AG20443 (cell line): ENCODE measurements around the gene DNER.

Experiments used
- DNase-seq: peaks from one replicate; pipeline ENCODE4 v3.0.0; 2012; ENCODE audit warnings: low spot score, mixed read lengths

DNER gene

GRCh38 chr2:229666811-229667210 is 47.5 kb downstream of the DNER start:
- DNase-seq, result no peak

DNA sequence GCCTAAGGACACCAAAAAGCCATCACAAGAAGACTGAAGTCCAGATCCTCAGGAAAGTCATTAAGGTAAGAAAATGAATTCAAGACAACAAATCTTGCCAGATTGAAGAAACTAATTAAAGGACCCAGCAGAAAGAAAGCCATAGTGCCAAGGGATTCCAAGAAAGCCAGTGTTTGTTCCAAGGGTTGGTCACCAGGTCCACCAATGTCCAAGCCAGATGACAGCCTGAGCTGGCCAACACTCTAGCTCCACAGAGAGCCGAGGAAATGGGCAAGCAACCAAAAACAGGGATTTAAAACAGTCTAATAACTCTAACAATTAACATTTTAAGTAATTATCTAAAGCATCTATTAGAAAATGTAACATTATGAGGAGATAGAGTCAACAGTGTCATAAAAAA is 49.2 kb downstream of the DNER start:
- no peak for DNase-seq

- DNase-seq, result no peak
Measured at GRCh38 chr2:229661478-229661877, 52.9 kb downstream of the DNER start.

- DNase-seq, result no peak
Measured at GRCh38 chr2:229660951-229661350, 53.4 kb downstream of the DNER start.

DNA sequence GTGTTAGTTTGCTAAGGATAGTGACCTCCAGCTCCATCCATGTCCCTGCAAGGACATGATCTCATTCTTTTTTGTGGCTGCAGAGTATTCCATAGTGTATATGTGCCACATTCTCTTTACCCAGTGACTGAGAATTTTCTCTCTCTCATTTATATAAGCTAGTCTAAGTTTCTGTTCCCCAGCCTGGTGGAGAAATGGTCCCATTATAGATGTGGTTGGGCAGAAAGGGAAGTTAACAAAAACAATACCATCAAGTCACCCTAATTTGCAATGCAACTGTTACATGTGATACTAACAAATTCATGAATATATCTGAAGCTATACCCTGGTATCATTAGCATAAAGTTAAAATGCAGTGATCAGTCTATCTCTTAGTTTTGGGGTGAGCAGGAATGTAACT is 54.0 kb downstream of the DNER start:
- DNase-seq, result no peak

DNA sequence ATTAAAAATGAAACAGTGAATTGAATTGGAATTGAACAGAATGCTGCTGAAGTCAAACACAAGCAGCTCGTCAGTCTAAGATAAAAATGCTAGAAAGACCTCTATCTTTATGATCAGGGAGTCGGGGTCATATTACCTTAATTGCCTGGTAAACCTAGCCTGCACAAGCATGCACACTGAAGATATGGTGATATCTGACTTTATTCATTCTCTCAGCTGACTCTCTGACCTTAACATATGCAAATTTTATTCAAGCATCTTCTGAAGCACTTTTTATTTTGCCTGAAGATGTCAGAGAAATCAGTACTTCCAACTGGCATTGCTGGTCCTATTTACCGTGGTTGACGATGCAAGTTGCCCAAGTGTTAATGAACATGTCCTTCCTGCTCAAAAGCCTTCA is 56.4 kb downstream of the DNER start:
- no peak for DNase-seq

- DNase-seq, result no peak
Measured at GRCh38 chr2:229654437-229654836, 59.9 kb downstream of the DNER start.

DNA sequence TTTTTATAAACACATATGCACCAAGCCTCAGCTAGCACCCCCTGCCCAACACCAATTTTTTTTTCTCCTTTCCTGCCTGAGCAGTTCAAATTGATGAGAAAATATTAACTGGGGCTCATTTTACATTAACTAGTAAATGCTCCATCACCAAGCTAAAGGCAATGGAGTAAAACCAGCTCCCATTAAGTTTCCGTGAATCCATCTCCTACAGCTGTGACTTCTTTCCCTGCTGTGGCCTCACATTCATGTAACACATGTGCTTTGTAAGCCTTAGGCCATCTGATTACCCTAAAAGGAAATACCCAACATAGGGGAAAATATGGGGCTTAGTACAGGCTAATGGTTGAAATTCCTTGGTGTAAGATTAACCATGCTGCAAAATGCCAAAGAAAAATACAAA is 60.8 kb downstream of the DNER start:
- no peak for DNase-seq

DNA sequence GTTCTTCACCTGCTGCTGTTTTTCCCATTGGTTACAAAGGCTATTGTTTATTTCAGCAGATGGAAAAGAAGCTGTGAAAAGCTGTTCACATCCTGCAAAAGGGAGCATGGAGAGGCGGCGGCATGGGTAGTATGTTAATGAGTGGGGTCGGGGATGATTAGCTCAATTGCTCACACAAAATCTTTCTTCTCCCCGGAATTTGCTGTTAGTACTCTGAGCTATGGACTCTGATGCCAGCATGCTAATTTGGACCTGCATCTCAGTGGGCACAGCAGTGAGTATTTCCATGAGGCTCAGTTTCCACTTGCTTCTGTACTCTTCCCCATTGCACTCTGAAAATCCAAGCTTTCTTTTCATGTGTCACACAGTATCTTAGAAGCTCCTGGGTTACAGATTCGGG is 61.6 kb downstream of the DNER start:
- DNase-seq, result no peak

DNA sequence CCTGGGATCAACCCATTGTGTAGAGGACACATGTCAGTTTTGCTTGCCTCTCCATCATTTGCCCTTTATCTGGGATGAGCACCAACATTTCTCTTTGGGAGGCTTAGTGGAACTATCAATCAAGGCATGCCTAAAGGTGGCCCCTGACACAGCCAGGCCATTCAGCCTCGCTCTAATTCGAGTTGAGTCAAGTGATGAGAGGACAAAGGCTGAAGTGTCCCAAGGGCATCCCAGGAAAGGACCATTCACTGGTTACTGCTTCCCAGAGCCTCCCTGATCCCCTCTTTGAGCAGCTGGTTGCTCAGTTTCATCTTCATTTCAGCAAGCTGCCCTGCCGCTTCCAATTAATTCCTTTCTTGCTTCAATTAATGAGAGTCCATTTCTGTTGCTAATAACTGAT is 63.5 kb downstream of the DNER start:
- DNase-seq, result no peak

DNA sequence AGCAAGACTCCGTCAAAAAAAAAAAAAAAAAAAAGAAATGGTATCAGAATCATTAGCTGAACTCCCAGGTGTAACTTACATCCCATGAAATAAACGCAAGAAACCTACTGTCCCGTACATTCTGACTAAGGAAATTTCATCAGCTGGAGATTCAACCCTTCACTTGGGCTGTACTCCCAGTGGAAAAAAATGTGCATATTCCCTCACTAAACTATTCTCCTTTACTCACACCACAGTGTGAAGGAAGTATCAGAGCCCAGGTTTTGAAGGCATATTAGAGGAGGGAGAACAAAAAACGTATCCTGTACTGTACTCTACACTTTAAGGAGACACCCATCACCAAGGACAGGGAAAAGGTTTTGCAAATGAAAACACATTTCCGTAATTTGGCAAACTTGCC is 64.3 kb downstream of the DNER start:
- no peak for DNase-seq

GRCh38 chr2:229646186-229646723 is 68.1 kb downstream of the DNER start:
- DNase-seq, result no peak

DNA sequence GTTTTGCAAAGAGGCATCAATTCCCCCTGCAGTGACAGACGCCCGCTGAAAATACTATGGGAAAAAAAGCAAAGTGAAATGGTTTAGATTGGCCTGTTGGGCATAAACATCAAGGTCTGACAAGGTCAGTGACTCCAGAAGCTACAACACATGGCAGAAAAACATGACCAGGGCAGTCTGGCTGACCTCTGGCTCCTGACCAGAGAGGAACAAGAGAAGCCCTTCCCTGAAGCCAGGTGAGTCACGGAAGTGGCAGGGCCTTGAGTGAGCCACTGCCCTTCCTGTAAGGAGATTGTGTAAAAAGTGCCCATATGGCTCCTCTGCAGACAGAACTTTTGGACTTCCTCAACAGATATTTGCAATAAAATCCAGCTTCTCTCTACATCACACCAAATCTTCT is 72.0 kb downstream of the DNER start:
- no peak for DNase-seq

- DNase-seq, result no peak
Measured at GRCh38 chr2:229641676-229642075, 72.7 kb downstream of the DNER start.

- DNase-seq, result no peak
Measured at GRCh38 chr2:229640636-229641035, 73.7 kb downstream of the DNER start.

- DNase-seq, result no peak
Measured at GRCh38 chr2:229636571-229636970, 77.8 kb downstream of the DNER start.

DNA sequence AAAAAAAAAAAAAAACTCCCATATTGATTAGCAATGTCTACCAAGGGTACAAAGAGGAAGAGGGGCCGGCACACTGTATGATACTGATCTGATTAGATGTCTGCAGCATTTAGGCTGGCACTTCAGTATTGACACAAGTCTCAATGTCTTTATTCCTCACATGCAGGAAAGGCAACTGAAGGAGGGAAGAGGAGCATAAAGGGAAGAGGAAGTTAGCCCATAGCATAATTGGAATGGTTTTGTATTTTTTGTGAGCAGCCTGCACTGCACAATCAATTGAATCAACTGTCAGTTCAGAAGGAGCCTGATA is 79.0 kb downstream of the DNER start:
- no peak for DNase-seq

DNA sequence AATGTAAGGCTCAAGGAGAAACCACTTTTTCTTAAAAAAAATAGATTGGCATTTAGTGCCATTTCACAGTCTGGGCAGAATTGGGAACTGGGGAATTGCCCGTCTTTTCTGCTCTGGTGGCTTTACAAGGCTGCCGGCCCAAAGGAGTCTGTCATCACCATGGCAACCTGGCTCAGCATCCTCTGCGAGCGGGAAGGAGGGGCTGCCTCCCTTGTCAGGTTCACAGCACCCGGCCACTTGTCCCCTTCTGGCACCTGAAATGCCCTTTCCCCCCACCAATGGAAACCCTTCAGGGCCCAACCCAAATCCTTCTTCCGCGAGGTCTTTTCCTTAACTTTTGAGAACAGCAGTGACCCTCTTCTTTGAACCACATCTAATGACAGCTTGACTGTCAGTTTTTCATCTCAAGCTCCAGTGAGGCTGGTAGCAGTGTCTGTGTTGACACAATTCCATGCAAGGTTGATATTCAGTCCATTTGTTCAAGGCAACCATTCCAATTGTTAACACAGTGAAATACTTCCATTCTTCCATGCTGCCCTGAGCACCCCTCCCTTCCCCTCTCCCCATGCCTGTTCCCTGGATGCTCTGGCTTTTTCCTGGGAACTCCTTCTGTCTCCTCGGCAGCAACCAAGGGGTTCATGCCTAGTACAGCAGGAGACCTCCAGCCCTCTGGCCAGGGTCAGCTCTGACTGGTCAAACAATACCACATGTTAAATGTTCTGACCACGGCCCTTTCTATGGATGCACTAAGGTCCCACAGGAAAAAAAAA is 79.6 kb downstream of the DNER start:
- DNase-seq, result no peak

DNA sequence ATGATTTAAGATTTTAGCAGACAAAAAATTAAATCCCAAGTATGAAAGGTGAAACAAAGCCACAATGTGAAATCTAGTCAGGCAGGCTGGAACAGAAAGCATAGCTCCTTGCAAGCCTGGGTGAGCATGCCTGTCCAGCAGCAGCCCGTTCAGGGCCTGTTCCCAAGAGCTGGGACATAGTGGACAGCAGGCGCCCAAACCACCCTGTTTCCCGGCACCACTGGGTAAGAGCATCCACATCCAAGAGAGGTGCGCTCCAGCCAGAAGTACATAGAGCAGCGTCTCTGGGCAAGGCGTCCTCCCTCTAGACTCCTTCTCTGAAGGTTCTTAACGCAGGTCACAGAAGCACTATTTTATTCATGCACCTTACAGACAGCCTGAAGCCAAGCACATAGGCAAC is 80.8 kb downstream of the DNER start:
- DNase-seq, result no peak

DNA sequence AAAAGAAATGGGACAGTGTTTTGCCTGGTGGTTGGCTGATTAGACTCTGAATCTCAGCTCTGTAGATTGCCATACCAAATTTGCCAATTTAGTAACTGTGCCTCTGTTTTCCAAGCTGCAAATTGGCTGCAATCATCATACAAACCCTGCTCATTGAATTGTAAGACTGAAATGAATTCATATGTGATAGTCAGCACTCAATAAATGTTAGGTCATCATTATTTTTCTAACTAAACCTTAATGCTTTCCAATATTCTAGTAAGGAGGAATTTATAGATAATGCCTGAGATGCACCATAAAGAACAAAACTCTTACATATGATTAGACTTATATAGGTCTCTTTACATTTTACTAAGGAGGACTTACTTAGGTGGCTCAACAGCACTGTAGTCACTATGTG is 85.3 kb downstream of the DNER start:
- no peak for DNase-seq

DNA sequence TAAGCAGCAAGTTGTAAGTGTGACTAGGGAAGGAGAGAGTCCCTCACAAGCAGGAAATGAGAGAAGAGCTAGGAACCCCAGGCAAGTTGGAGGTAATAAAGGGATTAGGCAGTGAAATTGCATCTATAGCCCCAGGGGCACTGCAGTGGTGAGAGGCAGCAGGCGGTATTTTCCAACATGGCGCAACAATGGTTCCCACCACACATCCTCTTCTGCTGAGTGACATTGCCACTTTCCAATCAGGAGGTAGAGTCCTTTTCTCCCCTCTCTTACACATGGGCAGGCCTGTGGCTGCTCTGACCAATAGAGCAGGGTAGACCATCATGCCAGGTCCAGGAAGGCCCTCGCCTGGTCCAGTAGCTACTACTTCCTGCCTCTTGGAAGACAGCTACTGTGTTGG is 86.6 kb downstream of the DNER start:
- no peak for DNase-seq

DNA sequence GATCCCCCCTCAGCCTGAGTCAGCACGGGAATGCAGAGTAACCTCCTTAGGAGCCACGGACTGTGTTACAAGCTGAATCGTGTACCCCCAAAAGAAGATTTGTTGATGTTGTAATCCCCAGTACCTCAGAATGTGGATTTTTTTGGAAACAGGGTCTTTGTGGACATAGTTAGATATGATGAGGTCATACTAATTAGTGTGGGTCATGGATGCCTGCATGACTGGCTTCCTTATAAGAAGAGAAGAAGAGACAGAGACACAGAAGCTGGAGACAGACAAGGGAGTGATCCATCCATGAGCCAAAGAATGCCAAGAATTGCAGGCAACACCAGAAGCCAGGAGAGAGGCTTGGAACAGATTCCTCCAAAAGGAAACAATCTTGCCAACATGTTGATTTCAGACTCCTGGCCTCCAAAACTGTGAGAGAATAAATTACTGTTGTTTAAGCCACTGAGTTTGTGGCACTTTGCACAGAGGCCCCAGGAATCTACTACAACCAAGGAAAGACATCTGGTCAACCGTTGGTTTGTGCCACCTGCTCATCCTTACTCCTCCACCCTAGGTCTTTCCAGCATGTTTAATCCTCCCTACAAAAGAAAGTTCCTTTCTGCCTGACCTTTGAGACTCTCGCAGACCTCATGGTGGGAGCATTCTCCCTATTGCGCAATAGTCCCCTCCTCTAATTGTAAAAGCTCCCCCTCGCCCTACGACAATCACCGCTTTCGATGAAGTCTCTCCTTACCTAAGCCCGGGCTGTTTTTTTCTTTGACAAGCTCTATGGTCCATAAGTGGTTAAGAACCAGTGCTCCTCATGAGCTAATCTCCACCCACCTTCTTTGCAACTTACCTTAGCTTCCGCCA is 91.6 kb downstream of the DNER start:
- no peak for DNase-seq

GRCh38 chr2:229620759-229621158 is 93.6 kb downstream of the DNER start:
- DNase-seq, result no peak

DNA sequence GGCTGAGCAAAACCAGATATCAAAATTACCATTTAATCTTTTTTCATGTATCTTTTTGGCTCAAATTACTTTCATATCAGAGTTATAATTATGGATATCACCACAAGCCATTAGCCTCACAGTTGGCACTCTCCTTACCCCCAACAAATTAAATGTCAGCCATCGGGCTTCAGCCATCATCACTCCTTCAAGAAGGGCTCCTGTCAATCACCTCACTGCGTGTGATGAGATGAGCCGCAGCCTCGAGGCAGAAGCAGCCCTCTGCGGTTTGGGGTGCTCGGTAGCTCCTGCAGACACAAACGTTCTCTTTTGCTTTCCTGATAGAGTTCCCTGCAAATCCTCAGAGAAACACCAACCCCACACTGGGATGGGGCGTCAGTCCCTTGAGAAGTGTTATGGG is 94.1 kb downstream of the DNER start:
- no peak for DNase-seq
